K562 (cell line): ENCODE data around the gene PTX3.

Experiments used
- CHD1 ChIP-seq: fragments of 200-600 bp; sonication (generic); IDR thresholded peaks from one replicate; pipeline ENCODE4 v1.6.1; 2012; ENCODE audit warnings: mild to moderate bottlenecking, moderate library complexity, low read length, inconsistent platforms
- EP400 ChIP-seq: fragments of 450-650 bp; IDR thresholded peaks from 2 replicates; pipeline ENCODE4 v1.6.1; 2017; ENCODE audit warnings: antibody characterized with exemption, mild to moderate bottlenecking, moderate library complexity
- MAFK ChIP-seq: IDR thresholded peaks from 2 replicates; pipeline ENCODE4 v1.6.1; 2011; ENCODE audit warnings: low read length, improper control_type of control experiment
- SMAD1 ChIP-seq: fragments of 150-350 bp; IDR thresholded peaks from 2 replicates; pipeline ENCODE4 v1.6.1; 2014; ENCODE audit warnings: low read length, low read depth; ENCODE audit not compliant: partially characterized antibody
- TCF7L2 ChIP-seq: fragments of 150-350 bp; IDR thresholded peaks from 2 replicates; pipeline ENCODE4 v1.6.1; 2016; ENCODE audit warnings: low read depth, mild to moderate bottlenecking, low read length, moderate library complexity
- TEAD4 ChIP-seq, 2 experiments: sonication (generic) in 1 of 2; formaldehyde crosslinking in 1 of 2; IDR thresholded peaks; 2 replicates each; pipeline versions ENCODE4 v1.6.1 to v1.8.0; 2012 to 2022; ENCODE audit warnings: borderline replicate concordance in 1 of 2, inconsistent platforms in 1 of 2, low read length in 1 of 2, mild to moderate bottlenecking in 1 of 2, missing genetic modification reagents in 1 of 2
- YY1 ChIP-seq, 3 experiments: IDR thresholded peaks; 2 replicates each; pipeline ENCODE4 v1.6.1; 2011; ENCODE audit warnings: low read length in 2 of 3, mild to moderate bottlenecking in 2 of 3, moderate library complexity in 2 of 3, borderline replicate concordance in 1 of 3, control low read depth in 1 of 3, low read depth in 1 of 3; ENCODE audit not compliant: insufficient read depth in 3 of 3, insufficient replicate concordance in 2 of 3, control insufficient read depth in 1 of 3, insufficient read length in 1 of 3; ENCODE audit errors: extremely low read depth in 1 of 3
- TF ChIP-seq, protein P1 (sequence below): sonication (generic); formaldehyde crosslinking; IDR thresholded peaks from 2 replicates; pipeline ENCODE4 v1.8.0; 2023; ENCODE audit warnings: mild to moderate bottlenecking, missing genetic modification reagents
- TF ChIP-seq, protein P2 (sequence below): fragments of 150-350 bp; IDR thresholded peaks from 2 replicates; pipeline ENCODE4 v1.6.1; 2014; ENCODE audit warnings: low read depth, mild to moderate bottlenecking, low read length, borderline replicate concordance
- TF ChIP-seq, protein P3 (sequence below): sonication (generic); formaldehyde crosslinking; IDR thresholded peaks from 2 replicates; pipeline ENCODE4 v1.8.0; 2022; ENCODE audit warnings: mild to moderate bottlenecking, missing genetic modification reagents
- TF ChIP-seq, protein P4 (sequence below), 3 experiments: IDR thresholded peaks in 2 of 3; conservative IDR thresholded peaks in 1 of 3; 2 replicates each; pipeline ENCODE4 v1.5.1; 2011 to 2012; ENCODE audit warnings: low read length in 3 of 3, mild to moderate bottlenecking in 3 of 3, control low read depth in 2 of 3, improper control_type of control experiment in 1 of 3, inconsistent platforms in 1 of 3, low read depth in 1 of 3, mixed read lengths in 1 of 3, moderate library complexity in 1 of 3; ENCODE audit not compliant: insufficient read depth in 2 of 3

DNA sequence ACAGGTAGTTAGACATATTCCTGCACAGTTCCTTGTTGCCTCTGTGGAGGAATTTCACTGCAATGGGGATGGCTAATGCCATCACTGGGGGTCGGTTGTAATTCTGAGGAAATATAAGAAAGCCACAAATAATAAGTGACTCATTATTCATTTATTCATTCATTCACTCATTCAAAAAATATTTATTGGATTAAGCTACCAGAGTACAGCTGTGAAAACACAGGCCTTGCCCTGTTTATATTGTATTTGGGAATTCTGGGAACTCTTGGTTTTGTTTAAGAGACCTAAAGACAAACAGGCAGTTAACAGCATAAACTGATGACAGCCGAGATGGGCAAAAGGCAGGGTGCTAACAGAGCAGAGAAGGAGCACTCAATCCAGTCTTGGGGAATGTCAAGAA, 23.6 kb downstream of the PTX3 start:
- no peak for TF ChIP-seq MAFK
- TF ChIP-seq, protein P1, sequence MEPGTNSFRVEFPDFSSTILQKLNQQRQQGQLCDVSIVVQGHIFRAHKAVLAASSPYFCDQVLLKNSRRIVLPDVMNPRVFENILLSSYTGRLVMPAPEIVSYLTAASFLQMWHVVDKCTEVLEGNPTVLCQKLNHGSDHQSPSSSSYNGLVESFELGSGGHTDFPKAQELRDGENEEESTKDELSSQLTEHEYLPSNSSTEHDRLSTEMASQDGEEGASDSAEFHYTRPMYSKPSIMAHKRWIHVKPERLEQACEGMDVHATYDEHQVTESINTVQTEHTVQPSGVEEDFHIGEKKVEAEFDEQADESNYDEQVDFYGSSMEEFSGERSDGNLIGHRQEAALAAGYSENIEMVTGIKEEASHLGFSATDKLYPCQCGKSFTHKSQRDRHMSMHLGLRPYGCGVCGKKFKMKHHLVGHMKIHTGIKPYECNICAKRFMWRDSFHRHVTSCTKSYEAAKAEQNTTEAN (CRISPR knock-in tag): no peak
- no peak for TF ChIP-seq TCF7L2
- no peak for TF ChIP-seq CHD1
- TF ChIP-seq TEAD4 (IDR thresholded peaks at IDR 0.05; ENCODE audit: low read length): no peak
- no peak for TF ChIP-seq TEAD4 (CRISPR knock-in tag; IDR thresholded peaks at IDR 0.05; ENCODE audit: borderline replicate concordance)
- TF ChIP-seq, protein P2, sequence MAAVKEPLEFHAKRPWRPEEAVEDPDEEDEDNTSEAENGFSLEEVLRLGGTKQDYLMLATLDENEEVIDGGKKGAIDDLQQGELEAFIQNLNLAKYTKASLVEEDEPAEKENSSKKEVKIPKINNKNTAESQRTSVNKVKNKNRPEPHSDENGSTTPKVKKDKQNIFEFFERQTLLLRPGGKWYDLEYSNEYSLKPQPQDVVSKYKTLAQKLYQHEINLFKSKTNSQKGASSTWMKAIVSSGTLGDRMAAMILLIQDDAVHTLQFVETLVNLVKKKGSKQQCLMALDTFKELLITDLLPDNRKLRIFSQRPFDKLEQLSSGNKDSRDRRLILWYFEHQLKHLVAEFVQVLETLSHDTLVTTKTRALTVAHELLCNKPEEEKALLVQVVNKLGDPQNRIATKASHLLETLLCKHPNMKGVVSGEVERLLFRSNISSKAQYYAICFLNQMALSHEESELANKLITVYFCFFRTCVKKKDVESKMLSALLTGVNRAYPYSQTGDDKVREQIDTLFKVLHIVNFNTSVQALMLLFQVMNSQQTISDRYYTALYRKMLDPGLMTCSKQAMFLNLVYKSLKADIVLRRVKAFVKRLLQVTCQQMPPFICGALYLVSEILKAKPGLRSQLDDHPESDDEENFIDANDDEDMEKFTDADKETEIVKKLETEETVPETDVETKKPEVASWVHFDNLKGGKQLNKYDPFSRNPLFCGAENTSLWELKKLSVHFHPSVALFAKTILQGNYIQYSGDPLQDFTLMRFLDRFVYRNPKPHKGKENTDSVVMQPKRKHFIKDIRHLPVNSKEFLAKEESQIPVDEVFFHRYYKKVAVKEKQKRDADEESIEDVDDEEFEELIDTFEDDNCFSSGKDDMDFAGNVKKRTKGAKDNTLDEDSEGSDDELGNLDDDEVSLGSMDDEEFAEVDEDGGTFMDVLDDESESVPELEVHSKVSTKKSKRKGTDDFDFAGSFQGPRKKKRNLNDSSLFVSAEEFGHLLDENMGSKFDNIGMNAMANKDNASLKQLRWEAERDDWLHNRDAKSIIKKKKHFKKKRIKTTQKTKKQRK: no peak
- TF ChIP-seq, protein P3, sequence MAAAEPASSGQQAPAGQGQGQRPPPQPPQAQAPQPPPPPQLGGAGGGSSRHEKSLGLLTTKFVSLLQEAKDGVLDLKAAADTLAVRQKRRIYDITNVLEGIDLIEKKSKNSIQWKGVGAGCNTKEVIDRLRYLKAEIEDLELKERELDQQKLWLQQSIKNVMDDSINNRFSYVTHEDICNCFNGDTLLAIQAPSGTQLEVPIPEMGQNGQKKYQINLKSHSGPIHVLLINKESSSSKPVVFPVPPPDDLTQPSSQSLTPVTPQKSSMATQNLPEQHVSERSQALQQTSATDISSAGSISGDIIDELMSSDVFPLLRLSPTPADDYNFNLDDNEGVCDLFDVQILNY: no peak
- TF ChIP-seq, protein P4, sequence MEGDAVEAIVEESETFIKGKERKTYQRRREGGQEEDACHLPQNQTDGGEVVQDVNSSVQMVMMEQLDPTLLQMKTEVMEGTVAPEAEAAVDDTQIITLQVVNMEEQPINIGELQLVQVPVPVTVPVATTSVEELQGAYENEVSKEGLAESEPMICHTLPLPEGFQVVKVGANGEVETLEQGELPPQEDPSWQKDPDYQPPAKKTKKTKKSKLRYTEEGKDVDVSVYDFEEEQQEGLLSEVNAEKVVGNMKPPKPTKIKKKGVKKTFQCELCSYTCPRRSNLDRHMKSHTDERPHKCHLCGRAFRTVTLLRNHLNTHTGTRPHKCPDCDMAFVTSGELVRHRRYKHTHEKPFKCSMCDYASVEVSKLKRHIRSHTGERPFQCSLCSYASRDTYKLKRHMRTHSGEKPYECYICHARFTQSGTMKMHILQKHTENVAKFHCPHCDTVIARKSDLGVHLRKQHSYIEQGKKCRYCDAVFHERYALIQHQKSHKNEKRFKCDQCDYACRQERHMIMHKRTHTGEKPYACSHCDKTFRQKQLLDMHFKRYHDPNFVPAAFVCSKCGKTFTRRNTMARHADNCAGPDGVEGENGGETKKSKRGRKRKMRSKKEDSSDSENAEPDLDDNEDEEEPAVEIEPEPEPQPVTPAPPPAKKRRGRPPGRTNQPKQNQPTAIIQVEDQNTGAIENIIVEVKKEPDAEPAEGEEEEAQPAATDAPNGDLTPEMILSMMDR (IDR thresholded peaks at IDR 0.05 in 2 of 3, conservative IDR thresholded peaks at IDR 0.05 in 1 of 3; ENCODE audit: insufficient read depth in 2 of 3, low read depth in 1 of 3, low read length in 3 of 3): no peak
- no peak for TF ChIP-seq SMAD1
- no peak for TF ChIP-seq YY1 (IDR thresholded peaks at IDR 0.05; ENCODE audit: borderline replicate concordance in 1 of 3, control insufficient read depth in 1 of 3, extremely low read depth in 1 of 3, insufficient read depth in 3 of 3, insufficient read length in 1 of 3, insufficient replicate concordance in 2 of 3, low read depth in 1 of 3, low read length in 2 of 3)
- no peak for TF ChIP-seq EP400
